Psoas muscle (tissue), 8 donors: Measurements from ENCODE around the gene SETBP1. TPM values are rescaled to one million over a fixed set of nuclear protein-coding genes. Genes with fewer than 3 reads are reported as not detected.

ENCODE experiments used
- ATAC-seq, 4 donors: fragments of 200-7000 bp; cut with Tn5 transposase; one replicate each; pipeline ENCODE4 v1.9.1; 2020; ENCODE audit warnings: moderate library complexity in 3 of 4, mild to moderate bottlenecking in 2 of 4
- DNase-seq, 2 donors: peaks; one replicate each; pipeline ENCODE4 v3.0.0-alpha.2; 2020
- H3K27ac ChIP-seq: fragments of 200-600 bp; one replicate; pipeline ENCODE4 v1.8.0; 2022
- H3K27me3 ChIP-seq, 3 donors: fragments of 200-600 bp in 1 of 3; one replicate each; pipeline versions ENCODE4 v1.6.1 to v1.8.0; 2013 to 2022; ENCODE audit warnings: low read length in 2 of 3, mild to moderate bottlenecking in 2 of 3, moderate library complexity in 1 of 3; ENCODE audit not compliant: insufficient read depth in 3 of 3
- H3K36me3 ChIP-seq, 2 donors: fragments of 200-600 bp in 1 of 2; one replicate each; pipeline versions ENCODE4 v1.6.1 to v1.8.0; 2013 to 2022; ENCODE audit warnings: low read depth in 1 of 2, mild to moderate bottlenecking in 1 of 2, moderate library complexity in 1 of 2; ENCODE audit not compliant: insufficient read depth in 1 of 2
- H3K4me1 ChIP-seq: fragments of 200-600 bp; one replicate; pipeline ENCODE4 v1.8.0; 2022
- H3K4me3 ChIP-seq: fragments of 200-600 bp; one replicate; pipeline ENCODE4 v1.8.0; 2022; ENCODE audit warnings: mild to moderate bottlenecking
- H3K9me3 ChIP-seq: fragments of 200-600 bp; one replicate; pipeline ENCODE4 v1.8.0; 2022
- WGBS, 3 donors: extraction: QIAGEN DNeasy Blood & Tissue Kit; methylation state at CpG; one replicate each; pipeline versions ENCODE4 v1.1.6 to v1.1.7; 2013; 5-methylcytosine and 5-hydroxymethylcytosine counted together
- intact Hi-C, 2 donors: fragments of 100-400 bp; cut with DNase I; formaldehyde crosslinking; loops; one replicate each; pipeline versions ENCODE4 v1.11.0 to v1.14.2; 2022
- polyA plus RNA-seq, 3 donors: library from polyadenylated mRNA; stranded (reverse); fragments of 200-250 nt; gene quantifications; one replicate each; pipeline ENCODE4 v1.2.3, GENCODE V29; 2013
- total RNA-seq, 4 donors: library from RNA; stranded (reverse); fragmentation: NEBNext Ultra II Directional in 2 of 4; extraction: Animal tissue kit (Norgen Biotek cat#: 25700) in 2 of 4; gene quantifications; one replicate each; pipeline versions ENCODE4 v1.2.1 to v1.2.4, GENCODE V29; 2021 to 2023
- TF ChIP-seq, protein P1 (sequence below): fragments of 200-600 bp; IDR thresholded peaks from one replicate; pipeline ENCODE4 v1.8.0; 2022; ENCODE audit warnings: antibody characterized with exemption
- donor health status: healthy with polysubstance abuse.
- donor health status: DM: no; HTN: no; CAD: no; lungs with moderate emphysema.
- donor health status: Bipolar disorder and iron deficiency.
- donor health status: healthy.
- donor health status: DM: yes; HTN: yes; CAD: no.
- donor health status: DM: no; HTN: no; CAD: no.
- donor health status: DM: no; HTN: no; CAD: no.
- donor health status: DM: yes; HTN: yes; CAD: no.

SETBP1 gene
- total and polyA plus RNA-seq, 7 donors, result 0.61 to 21.0 (median 10.5) TPM

DNA sequence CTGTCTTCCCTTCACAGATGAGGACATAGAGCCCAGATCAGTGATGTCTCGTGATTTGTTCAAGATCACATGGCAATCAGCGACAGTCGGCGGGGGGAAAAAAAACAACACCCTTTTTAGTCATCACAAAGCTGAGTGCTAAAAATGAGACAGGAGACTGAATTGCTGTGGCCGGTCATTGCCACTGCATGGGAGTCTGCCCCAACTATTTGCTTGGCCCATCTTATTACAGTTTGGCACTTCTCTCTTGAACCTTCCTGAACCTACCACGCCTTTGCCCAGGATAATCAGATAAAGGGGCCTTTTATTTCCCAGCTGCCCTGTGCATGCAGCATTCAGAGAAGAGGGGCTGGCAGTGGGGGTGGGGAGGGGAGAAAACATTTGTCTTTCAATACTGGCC is 42.7 kb downstream of the SETBP1 start:
- Histone ChIP-seq H3K27me3 (no peaks in the 10 kb centered on the region), H3K36me3 (no peaks in the 10 kb centered on the region), H3K4me1 (peaks cover 45% of the 10 kb centered on the region), H3K27ac (no peak overlapping the region), H3K4me3 (no peak overlapping the region), H3K9me3 (no peaks in the 10 kb centered on the region)
- TF ChIP-seq, protein P1, sequence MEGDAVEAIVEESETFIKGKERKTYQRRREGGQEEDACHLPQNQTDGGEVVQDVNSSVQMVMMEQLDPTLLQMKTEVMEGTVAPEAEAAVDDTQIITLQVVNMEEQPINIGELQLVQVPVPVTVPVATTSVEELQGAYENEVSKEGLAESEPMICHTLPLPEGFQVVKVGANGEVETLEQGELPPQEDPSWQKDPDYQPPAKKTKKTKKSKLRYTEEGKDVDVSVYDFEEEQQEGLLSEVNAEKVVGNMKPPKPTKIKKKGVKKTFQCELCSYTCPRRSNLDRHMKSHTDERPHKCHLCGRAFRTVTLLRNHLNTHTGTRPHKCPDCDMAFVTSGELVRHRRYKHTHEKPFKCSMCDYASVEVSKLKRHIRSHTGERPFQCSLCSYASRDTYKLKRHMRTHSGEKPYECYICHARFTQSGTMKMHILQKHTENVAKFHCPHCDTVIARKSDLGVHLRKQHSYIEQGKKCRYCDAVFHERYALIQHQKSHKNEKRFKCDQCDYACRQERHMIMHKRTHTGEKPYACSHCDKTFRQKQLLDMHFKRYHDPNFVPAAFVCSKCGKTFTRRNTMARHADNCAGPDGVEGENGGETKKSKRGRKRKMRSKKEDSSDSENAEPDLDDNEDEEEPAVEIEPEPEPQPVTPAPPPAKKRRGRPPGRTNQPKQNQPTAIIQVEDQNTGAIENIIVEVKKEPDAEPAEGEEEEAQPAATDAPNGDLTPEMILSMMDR, result no peak
- ATAC-seq, result peak in 1 of 4 donors; percentile 17
- 55 to 74% (median 56%) methylated on average over 6 of the region's 6 CpGs for WGBS, 3 donors
- intact Hi-C loops, result no loop called here
- no peak for DNase-seq

DNA sequence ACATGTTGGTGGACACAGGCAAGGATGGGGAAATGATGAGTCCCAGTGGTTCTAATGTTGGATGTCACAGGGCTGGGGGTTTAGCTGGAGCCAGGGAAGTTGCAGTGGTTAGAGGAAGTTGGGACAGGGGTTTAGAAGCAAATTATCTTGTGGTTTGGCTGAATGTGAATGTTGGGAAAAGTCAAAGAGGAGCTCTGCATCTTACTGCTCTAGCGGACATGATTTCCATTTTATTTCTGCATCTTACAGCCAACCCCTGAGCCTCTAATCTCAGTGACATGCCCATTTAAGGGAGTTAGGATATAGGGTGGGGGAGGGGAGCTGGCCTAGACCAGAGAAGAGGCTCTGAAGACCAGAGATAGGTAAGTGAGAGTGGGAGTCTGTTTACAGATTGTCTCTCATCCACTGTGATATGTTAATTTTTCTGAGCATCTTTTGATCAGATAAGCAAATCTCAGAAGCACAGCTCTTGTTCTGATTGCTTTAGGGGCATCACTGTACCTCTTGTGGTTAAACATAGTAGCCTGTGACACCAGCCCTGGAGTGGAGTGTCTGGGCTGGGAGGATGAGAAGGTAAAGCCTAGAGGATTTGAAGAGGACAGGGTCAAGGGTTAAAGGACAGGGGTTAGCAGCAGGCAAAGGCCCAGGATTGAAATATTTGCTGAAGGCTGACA is 43.6 kb downstream of the SETBP1 start:
- 82 to 86% (median 82%) methylated on average over 1 of the region's 1 CpG for WGBS, 3 donors

DNA sequence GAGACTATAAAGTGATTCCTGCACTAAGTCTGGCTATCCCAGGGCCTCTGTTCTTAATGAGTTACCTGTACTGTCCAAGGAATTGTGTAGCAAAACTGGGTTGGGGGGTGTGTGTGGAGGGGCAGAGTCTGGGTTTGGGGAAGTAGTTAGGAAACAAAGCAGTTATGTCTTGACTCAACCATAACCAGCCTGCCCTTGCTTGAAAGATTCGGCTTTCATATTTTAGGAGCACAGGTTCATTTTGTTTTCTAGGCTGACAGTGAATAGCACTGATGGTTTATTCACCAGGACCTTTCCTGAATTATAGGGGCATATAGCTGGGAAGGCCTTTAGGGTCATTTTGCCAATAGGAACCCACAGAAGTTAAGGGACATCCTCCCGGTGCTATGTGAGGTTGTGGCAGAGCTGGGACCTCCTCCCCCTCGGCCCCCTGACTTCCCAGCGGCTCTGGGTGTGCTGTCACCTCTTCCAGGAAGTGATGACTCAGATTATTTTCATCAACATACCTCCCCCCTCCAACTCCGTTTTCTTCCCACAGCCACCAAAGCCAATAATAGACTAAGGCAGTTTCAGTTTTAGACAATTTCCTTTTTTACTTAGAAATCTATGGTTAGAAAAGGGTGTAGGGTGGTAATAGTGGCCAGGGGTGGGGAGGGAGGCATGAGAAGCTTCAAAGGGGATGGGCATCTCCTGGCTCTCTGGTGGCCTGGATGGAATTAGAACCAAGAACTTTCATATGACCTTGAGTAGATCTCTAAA is 44.8 kb downstream of the SETBP1 start:
- H3K36me3 ChIP-seq, result no peaks in the 10 kb centered on the region
- TF ChIP-seq, protein P1, result no peak
- ATAC-seq, result peak; percentile 74 to 86 (median 78)
- intact Hi-C loops, result loop anchor here in 1 of 2 donors (5.0 kb wide), 1 partner anchor 38 kb away; no protein-coding TSS in a partner anchor
- H3K4me3 ChIP-seq, result no peak overlapping the region
- H3K9me3 ChIP-seq, result no peaks in the 10 kb centered on the region
- H3K4me1 ChIP-seq, result peaks cover 41% of the 10 kb centered on the region
- no peaks in the 10 kb centered on the region for H3K27me3 ChIP-seq
- WGBS, 3 donors, result 24 to 29% (median 26%) methylated on average over 5 of the region's 5 CpGs
- DNase-seq, result peak; percentile 54 to 73
- peak overlapping the region; percentile 50 for H3K27ac ChIP-seq

More for the DNA sequence above, 43.6 kb downstream of the SETBP1 start:
- H3K27me3 ChIP-seq, result no peaks in the 10 kb centered on the region
- no peaks in the 10 kb centered on the region for H3K9me3 ChIP-seq
- H3K27ac ChIP-seq, result peak overlapping the region; percentile 50
- ATAC-seq, result peak in 1 of 4 donors; percentile 15
- intact Hi-C loops, result no loop called here
- no peak overlapping the region for H3K4me3 ChIP-seq
- TF ChIP-seq, protein P1, result no peak
- H3K36me3 ChIP-seq, result no peaks in the 10 kb centered on the region
- DNase-seq, result no peak
- H3K4me1 ChIP-seq, result peaks cover 42% of the 10 kb centered on the region

DNA sequence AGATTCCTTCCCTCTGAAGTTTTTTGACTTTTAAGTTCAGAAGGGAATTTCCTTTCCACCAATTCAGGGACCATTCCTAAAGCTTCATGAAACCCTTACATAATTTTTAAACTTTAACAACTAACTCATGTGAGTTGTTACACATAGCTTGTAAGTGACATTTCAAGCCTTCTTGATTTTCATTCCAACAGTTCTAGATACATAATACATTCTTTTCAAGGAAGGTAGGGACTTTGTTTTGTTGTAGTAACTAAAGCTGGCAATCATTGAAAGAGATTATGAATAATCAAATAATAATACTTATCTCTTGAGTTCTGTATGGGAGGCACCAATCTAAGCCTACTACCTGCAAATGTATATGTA is 45.4 kb downstream of the SETBP1 start:
- peak overlapping the region; percentile 50 for H3K27ac ChIP-seq
- H3K36me3 ChIP-seq, result no peaks in the 10 kb centered on the region
- peaks cover 41% of the 10 kb centered on the region for H3K4me1 ChIP-seq
- no peak for ATAC-seq
- intact Hi-C loops, result loop anchor here in 1 of 2 donors (5.0 kb wide), 1 partner anchor 39 kb away; no protein-coding TSS in a partner anchor
- H3K4me3 ChIP-seq, result no peak overlapping the region
- TF ChIP-seq, protein P1, result no peak
- H3K9me3 ChIP-seq, result no peaks in the 10 kb centered on the region
- DNase-seq, result no peak
- no peaks in the 10 kb centered on the region for H3K27me3 ChIP-seq
